Measurements from ENCODE around the gene LRSAM1. TPM values are rescaled to one million over a fixed set of nuclear protein-coding genes. Genes with fewer than 3 reads are reported as not detected.

LRSAM1 gene
- total RNA-seq, 4 donors from 2014 or later = 13.0 to 24.7 (median 19.6) TPM

DNA sequence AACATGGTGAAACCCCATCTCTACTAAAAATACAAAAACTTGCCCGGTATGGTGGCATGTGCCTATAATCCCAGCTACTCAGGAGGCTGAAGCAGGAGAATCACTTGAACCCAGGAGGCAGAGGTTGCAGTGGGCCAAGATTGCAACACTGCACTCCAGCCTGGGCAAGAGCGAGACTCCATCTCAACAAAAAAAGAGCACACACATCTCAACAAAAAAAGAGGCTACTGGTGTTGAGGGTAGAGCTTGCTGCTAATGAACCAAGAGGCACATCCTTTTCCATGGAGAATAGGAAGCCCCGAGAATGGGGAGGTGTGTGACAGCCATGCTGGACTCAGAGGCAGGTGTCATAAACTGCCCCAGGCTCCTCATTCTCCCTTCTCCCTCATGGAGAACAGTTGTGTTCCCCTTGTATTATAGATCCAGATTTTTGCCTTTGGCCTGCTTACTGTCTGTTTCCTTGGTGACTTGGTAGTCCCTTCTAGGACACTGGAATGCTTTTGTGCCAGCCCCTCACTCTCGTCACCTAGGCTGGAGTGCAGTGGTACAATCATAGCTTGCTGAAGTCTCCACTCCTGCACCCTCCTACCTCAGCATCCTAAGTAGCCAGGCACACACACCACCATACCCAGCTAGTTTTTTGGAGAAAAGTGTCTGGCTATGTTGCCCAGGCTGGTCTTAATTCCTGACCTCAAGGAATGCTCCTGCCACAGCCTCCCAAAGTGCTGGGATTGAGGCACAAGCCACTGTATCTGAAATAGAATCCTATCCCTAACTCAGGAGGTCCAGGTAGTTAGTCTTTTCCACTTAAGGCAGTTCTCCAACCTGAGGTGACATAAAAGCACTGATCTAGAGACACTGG is 5.2 kb upstream of the LRSAM1 start:
- TF ChIP-seq, protein P1, sequence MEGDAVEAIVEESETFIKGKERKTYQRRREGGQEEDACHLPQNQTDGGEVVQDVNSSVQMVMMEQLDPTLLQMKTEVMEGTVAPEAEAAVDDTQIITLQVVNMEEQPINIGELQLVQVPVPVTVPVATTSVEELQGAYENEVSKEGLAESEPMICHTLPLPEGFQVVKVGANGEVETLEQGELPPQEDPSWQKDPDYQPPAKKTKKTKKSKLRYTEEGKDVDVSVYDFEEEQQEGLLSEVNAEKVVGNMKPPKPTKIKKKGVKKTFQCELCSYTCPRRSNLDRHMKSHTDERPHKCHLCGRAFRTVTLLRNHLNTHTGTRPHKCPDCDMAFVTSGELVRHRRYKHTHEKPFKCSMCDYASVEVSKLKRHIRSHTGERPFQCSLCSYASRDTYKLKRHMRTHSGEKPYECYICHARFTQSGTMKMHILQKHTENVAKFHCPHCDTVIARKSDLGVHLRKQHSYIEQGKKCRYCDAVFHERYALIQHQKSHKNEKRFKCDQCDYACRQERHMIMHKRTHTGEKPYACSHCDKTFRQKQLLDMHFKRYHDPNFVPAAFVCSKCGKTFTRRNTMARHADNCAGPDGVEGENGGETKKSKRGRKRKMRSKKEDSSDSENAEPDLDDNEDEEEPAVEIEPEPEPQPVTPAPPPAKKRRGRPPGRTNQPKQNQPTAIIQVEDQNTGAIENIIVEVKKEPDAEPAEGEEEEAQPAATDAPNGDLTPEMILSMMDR (IDR thresholded peaks at IDR 0.05; ENCODE audit: low read depth) = no peak

- TF ChIP-seq, protein P1 (IDR thresholded peaks at IDR 0.05; ENCODE audit: low read depth) = no peak
Observed at GRCh38 chr9:127446713-127447415, 4.4 kb upstream of the LRSAM1 start.

DNA sequence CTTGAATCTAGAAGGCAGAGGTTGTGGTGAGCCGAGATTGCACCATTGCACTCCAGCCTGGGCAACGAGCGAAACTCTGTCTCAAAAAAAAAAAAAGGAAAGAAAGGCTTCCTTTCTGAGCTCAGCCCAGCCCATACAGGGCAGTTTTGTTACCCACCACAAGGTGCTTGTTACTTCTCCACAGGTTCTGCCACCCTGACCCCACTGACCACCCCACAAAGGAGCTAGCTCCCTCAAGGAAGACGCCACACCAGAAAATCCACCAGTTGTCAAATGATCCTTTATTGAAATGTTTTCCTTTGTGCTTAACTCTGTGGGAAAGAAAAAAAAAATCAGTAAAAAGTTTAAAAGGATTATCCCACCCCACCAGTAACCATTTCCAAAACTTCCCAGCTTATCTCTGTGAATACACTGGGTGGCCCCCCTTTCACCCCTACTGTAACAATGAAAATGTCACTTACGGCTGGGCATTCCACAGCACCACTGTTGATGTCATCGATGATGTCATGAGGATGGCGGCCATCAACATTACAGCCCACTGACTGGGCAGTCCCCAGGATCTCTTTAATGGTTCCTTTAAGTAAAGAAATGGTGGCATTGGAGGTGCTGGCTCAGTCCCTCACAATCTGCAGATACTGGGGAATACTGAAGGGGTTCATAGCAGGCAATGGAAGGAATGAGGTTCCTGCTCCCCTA is 3.7 kb upstream of the LRSAM1 start:
- TF ChIP-seq, protein P1 (IDR thresholded peaks at IDR 0.05; ENCODE audit: low read depth) = no peak

- TF ChIP-seq, protein P1 (IDR thresholded peaks at IDR 0.05; ENCODE audit: low read depth) = no peak
Observed at GRCh38 chr9:127448112-127448805, 3.1 kb upstream of the LRSAM1 start.

GRCh38 chr9:127449332-127449966 is 1.9 kb upstream of the LRSAM1 start:
- TF ChIP-seq, protein P1 (IDR thresholded peaks at IDR 0.05; ENCODE audit: low read depth) = no peak

DNA sequence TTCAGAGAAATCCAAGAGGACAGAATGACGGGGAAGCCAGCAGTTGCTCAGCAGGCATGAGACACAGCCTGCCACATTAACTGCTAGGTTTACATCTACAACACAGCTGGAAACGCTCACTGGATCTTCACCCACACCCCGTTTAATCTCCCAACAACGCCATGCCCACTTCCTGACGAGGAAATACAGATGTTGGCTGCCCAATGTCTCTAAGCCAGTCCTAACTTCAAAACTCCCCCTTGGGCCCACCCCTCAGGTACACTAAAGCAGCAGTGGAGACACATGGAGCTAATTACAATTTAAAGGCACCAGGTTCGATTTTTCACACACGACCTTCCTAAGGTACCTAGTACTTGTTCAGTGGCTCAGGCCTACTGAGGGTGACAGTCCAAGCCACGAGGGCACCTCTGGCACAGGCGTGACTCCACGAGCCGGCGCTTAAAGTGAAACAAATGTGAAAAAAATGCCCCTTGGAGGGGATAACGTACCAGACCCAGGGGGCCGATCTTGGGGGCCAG is 1.0 kb upstream of the LRSAM1 start:
- TF ChIP-seq, protein P1 (IDR thresholded peaks at IDR 0.05; ENCODE audit: low read depth) = no peak

All from subcutaneous adipose tissue (tissue), 4 donors.